Measurements from ENCODE around the gene RAB44. TPM values are rescaled to one million over a fixed set of nuclear protein-coding genes. Genes with fewer than 3 reads are reported as not detected.

Gene RAB44
- total and polyA plus RNA-seq, 2 of the 13 experiments (the other 11 are each of a cell fraction or from before 2014, with no cell fraction given) = not detected

DNA sequence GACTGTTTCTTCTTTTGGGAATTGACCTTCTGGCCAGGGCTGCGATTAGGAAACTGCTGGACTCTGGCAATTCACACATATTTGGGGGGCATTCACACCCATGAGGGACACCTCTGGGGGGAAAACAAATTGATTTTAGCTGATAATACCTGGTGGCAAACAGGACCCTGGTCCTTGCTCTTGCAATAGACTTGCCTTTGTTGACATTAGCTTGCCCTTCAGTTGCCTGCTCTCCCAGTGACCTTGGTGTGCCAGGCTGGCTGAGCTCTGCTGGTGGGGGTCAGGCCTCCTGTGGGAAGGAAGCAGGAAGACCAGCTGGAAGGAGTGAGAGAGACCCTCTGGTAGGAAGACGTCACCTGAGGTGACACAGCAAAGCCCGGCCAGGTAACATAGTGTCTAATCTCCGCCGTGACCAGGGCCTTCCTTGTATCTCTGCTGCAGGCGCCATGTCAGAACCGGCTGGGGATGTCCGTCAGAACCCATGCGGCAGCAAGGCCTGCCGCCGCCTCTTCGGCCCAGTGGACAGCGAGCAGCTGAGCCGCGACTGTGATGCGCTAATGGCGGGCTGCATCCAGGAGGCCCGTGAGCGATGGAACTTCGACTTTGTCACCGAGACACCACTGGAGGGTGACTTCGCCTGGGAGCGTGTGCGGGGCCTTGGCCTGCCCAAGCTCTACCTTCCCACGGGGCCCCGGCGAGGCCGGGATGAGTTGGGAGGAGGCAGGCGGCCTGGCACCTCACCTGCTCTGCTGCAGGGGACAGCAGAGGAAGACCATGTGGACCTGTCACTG, 13.8 kb upstream of the RAB44 start (continued):
- TF ChIP-seq, protein P1, sequence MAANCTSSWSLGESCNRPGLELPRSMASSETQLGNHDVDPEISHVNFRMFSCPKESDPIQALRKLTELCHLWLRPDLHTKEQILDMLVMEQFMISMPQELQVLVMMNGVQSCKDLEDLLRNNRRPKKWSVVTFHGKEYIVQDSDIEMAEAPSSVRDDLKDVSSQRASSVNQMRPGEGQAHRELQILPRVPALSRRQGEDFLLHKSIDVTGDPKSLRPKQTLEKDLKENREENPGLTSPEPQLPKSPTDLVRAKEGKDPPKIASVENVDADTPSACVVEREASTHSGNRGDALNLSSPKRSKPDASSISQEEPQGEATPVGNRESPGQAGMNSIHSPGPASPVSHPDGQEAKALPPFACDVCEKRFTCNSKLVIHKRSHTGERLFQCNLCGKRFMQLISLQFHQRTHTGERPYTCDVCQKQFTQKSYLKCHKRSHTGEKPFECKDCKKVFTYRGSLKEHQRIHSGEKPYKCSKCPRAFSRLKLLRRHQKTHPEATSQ (CRISPR knock-in tag; IDR thresholded peaks at IDR 0.05; ENCODE audit: borderline replicate concordance) = peak; percentile 98
- TF ChIP-seq ATF1 (CRISPR knock-in tag; IDR thresholded peaks at IDR 0.05) = peak; percentile 66; the same call in 1 of the 2 replicates
- TF ChIP-seq ZNF660 (CRISPR knock-in tag; IDR thresholded peaks at IDR 0.05; ENCODE audit: borderline replicate concordance, low read depth) = no peak
- no peak for TF ChIP-seq ZNF260 (CRISPR knock-in tag; IDR thresholded peaks at IDR 0.05; ENCODE audit: borderline replicate concordance, low read depth)
- no peak for TF ChIP-seq ZNF7 (CRISPR knock-in tag; IDR thresholded peaks at IDR 0.05)
- TF ChIP-seq REL (CRISPR knock-in tag; conservative IDR thresholded peaks at IDR 0.05) = peak; percentile 90; the same call in 1 of the 2 replicates
- TF ChIP-seq ZNF607 (CRISPR knock-in tag; IDR thresholded peaks at IDR 0.05; ENCODE audit: borderline replicate concordance) = peak; percentile 83; the same call in 1 of the 2 replicates
- peak; percentile 76; the same call in 1 of the 2 replicates for TF ChIP-seq SALL2 (CRISPR knock-in tag; IDR thresholded peaks at IDR 0.05)
- TF ChIP-seq, protein P2, sequence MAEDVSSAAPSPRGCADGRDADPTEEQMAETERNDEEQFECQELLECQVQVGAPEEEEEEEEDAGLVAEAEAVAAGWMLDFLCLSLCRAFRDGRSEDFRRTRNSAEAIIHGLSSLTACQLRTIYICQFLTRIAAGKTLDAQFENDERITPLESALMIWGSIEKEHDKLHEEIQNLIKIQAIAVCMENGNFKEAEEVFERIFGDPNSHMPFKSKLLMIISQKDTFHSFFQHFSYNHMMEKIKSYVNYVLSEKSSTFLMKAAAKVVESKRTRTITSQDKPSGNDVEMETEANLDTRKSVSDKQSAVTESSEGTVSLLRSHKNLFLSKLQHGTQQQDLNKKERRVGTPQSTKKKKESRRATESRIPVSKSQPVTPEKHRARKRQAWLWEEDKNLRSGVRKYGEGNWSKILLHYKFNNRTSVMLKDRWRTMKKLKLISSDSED (CRISPR knock-in tag; IDR thresholded peaks at IDR 0.05) = no peak
- TF ChIP-seq BRCA1 (CRISPR knock-in tag; IDR thresholded peaks at IDR 0.05) = no peak
- peak; percentile 67; the same call in 1 of the 2 replicates for TF ChIP-seq LCORL (IDR thresholded peaks at IDR 0.05)
- peak; percentile 95 for TF ChIP-seq LCORL (CRISPR knock-in tag; IDR thresholded peaks at IDR 0.05)
- TF ChIP-seq AGO2 (optimal IDR thresholded peaks at IDR 0.05; ENCODE audit: low read depth, low read length) = peak; percentile 99
- no peak for TF ChIP-seq SATB2 (CRISPR knock-in tag; IDR thresholded peaks at IDR 0.05)
- peak; percentile 94 for TF ChIP-seq NKX3-1 (CRISPR knock-in tag; IDR thresholded peaks at IDR 0.05)
- no peak for TF ChIP-seq CCAR2 (optimal IDR thresholded peaks at IDR 0.05; ENCODE audit: low read depth, low read length)
- TF ChIP-seq MED1 (CRISPR knock-in tag; IDR thresholded peaks at IDR 0.05) = peak; percentile 54; the same call in 1 of the 2 replicates
- TF ChIP-seq FOXC1 (CRISPR knock-in tag; IDR thresholded peaks at IDR 0.05; ENCODE audit: borderline replicate concordance) = 0 out of 2 replicates have a peak, but pooled peaks have one; percentile 43
- no peak for TF ChIP-seq HNRNPUL1 (IDR thresholded peaks at IDR 0.05; ENCODE audit: low read depth, low read length)
- TF ChIP-seq POLR2G (IDR thresholded peaks at IDR 0.05; ENCODE audit: low read depth, low read length) = no peak; the same call in 1 of the 2 replicates
- TF ChIP-seq, protein P3, sequence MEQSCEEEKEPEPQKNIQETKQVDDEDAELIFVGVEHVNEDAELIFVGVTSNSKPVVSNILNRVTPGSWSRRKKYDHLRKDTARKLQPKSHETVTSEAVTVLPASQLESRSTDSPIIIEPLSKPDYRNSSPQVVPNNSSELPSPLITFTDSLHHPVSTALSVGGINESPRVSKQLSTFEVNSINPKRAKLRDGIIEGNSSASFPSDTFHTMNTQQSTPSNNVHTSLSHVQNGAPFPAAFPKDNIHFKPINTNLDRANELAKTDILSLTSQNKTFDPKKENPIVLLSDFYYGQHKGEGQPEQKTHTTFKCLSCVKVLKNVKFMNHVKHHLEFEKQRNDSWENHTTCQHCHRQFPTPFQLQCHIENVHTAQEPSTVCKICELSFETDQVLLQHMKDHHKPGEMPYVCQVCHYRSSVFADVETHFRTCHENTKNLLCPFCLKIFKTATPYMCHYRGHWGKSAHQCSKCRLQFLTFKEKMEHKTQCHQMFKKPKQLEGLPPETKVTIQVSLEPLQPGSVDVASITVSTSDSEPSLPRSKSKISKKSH (CRISPR knock-in tag; IDR thresholded peaks at IDR 0.05; ENCODE audit: borderline replicate concordance) = peak; percentile 15; the same call in 1 of the 2 replicates
- TF ChIP-seq SMAD9 (CRISPR knock-in tag; IDR thresholded peaks at IDR 0.05) = no peak
- TF ChIP-seq ZBTB3 (CRISPR knock-in tag; IDR thresholded peaks at IDR 0.05; ENCODE audit: borderline replicate concordance, low read depth) = 0 out of 2 replicates have a peak, but pooled peaks have one; percentile 70
- TF ChIP-seq ZNF451 (CRISPR knock-in tag; IDR thresholded peaks at IDR 0.05) = no peak; the same call in 1 of the 2 replicates
- TF ChIP-seq, protein P4, sequence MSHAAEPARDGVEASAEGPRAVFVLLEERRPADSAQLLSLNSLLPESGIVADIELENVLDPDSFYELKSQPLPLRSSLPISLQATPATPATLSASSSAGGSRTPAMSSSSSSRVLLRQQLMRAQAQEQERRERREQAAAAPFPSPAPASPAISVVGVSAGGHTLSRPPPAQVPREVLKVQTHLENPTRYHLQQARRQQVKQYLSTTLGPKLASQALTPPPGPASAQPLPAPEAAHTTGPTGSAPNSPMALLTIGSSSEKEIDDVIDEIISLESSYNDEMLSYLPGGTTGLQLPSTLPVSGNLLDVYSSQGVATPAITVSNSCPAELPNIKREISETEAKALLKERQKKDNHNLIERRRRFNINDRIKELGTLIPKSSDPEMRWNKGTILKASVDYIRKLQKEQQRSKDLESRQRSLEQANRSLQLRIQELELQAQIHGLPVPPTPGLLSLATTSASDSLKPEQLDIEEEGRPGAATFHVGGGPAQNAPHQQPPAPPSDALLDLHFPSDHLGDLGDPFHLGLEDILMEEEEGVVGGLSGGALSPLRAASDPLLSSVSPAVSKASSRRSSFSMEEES (CRISPR knock-in tag; IDR thresholded peaks at IDR 0.05) = no peak
